Mesothelial cell of epicardium (in vitro differentiated cells): ENCODE data around the gene SART1. TPM values are rescaled to one million over a fixed set of nuclear protein-coding genes. Genes with fewer than 3 reads are reported as not detected.
A peak's percentile ranks its signal among the peaks of the same experiment; 100 is the strongest.

ENCODE experiments used
- DNase-seq, 2 experiments: peaks; one replicate each; pipeline ENCODE4 v3.0.0; 2021; ENCODE audit warnings: low spot score in 2 of 2; ENCODE audit not compliant: unreplicated experiment in 2 of 2
- H3K27ac Mint-ChIP-seq: 2 replicates; pipeline ENCODE4 v1.8.0; 2021; ENCODE audit warnings: mixed read lengths
- H3K27me3 Mint-ChIP-seq: 2 replicates; pipeline ENCODE4 v1.8.0; 2021; ENCODE audit warnings: low read depth, mixed read lengths
- H3K36me3 Mint-ChIP-seq: 2 replicates; pipeline ENCODE4 v1.8.0; 2021; ENCODE audit warnings: mixed read lengths
- H3K4me1 Mint-ChIP-seq: 2 replicates; pipeline ENCODE4 v1.8.0; 2021; ENCODE audit warnings: mixed read lengths
- H3K4me3 Mint-ChIP-seq: 2 replicates; pipeline ENCODE4 v1.8.0; 2021; ENCODE audit warnings: mild to moderate bottlenecking, moderate library complexity, mixed read lengths
- H3K9me3 Mint-ChIP-seq: 2 replicates; pipeline ENCODE4 v1.8.0; 2021; ENCODE audit warnings: mixed read lengths
- total RNA-seq: library from RNA; stranded (reverse); gene quantifications from 3 replicates; pipeline ENCODE4 v1.2.1, GENCODE V29; 2021
- TF ChIP-seq, protein P1 (sequence below): fragments of 200-600 bp; sonication (generic); IDR thresholded peaks from one replicate; pipeline ENCODE4 v1.5.0; 2021; ENCODE audit warnings: antibody characterized with exemption; ENCODE audit not compliant: unreplicated experiment

Gene SART1
- total RNA-seq, 1 donor from 2014 or later = 54.4 TPM

GRCh38 chr11:65962141-65962564 lies 619 bp downstream of the SART1 start:
- H3K4me3 Mint-ChIP-seq = peak overlapping the region; percentile 96
- no peaks in the 10 kb centered on the region for H3K9me3 Mint-ChIP-seq
- H3K36me3 Mint-ChIP-seq = peaks cover 15% of the 10 kb centered on the region
- peaks cover 19% of the 10 kb centered on the region for H3K4me1 Mint-ChIP-seq
- peak overlapping the region; percentile 82 for H3K27ac Mint-ChIP-seq
- peaks cover 2% of the 10 kb centered on the region for H3K27me3 Mint-ChIP-seq
- TF ChIP-seq, protein P1, sequence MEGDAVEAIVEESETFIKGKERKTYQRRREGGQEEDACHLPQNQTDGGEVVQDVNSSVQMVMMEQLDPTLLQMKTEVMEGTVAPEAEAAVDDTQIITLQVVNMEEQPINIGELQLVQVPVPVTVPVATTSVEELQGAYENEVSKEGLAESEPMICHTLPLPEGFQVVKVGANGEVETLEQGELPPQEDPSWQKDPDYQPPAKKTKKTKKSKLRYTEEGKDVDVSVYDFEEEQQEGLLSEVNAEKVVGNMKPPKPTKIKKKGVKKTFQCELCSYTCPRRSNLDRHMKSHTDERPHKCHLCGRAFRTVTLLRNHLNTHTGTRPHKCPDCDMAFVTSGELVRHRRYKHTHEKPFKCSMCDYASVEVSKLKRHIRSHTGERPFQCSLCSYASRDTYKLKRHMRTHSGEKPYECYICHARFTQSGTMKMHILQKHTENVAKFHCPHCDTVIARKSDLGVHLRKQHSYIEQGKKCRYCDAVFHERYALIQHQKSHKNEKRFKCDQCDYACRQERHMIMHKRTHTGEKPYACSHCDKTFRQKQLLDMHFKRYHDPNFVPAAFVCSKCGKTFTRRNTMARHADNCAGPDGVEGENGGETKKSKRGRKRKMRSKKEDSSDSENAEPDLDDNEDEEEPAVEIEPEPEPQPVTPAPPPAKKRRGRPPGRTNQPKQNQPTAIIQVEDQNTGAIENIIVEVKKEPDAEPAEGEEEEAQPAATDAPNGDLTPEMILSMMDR = no peak
- DNase-seq = no peak

DNA sequence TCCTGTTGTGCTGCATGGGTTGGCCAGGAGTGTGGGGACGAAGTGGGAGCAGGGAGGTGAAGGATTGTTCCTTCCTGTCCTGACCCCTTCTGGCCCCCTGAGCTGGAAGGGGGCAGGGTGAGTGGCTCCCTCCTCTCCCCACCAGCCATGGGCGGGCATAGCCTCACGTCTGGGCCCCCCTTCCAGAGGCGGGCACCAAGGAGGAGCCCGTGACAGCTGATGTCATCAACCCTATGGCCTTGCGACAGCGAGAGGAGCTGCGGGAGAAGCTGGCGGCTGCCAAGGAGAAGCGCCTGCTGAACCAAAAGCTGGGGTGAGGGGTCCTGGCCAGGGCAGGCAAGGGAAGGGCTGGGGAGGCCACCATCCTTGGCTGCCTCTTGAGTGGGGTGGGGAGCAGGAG lies 3.4 kb downstream of the SART1 start:
- H3K4me1 Mint-ChIP-seq = peaks cover 19% of the 10 kb centered on the region
- H3K4me3 Mint-ChIP-seq = no peak overlapping the region
- H3K36me3 Mint-ChIP-seq = peaks cover 21% of the 10 kb centered on the region
- no peaks in the 10 kb centered on the region for H3K9me3 Mint-ChIP-seq
- DNase-seq = no peak
- no peak overlapping the region for H3K27ac Mint-ChIP-seq
- no peaks in the 10 kb centered on the region for H3K27me3 Mint-ChIP-seq
- TF ChIP-seq, protein P1 = no peak

DNA sequence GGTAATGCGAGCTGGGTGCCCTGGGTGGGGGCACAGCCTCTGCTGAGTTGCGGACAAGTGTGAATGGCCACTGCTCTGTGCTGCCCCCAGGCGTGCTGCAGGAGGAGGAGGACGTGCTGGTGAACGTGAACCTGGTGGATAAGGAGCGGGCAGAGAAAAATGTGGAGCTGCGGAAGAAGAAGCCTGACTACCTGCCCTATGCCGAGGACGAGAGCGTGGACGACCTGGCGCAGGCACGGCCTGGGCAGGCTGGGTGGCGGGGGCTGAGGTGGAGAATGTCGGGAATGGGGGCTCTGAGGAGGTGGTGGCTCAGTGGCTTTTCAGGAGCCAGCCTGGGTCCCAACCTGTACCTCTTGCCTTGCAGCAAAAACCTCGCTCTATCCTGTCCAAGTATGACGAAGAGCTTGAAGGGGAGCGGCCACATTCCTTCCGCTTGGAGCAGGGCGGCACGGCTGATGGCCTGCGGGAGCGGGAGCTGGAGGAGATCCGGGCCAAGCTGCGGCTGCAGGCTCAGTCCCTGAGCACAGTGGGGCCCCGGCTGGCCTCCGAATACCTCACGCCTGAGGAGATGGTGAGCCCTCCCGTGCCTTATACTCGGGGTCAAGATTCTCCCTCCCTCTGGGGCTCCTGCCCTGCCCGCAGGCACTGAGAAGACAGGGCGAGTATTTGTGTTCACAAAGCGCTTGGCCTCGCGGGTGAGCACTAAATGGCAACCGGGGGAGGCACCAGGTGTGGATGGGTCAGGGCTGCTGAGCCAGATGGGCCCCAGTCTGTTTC lies 4.6 kb downstream of the SART1 start:
- Mint-ChIP-seq H3K4me3 (no peak overlapping the region), H3K9me3 (no peaks in the 10 kb centered on the region), H3K36me3 (peaks cover 28% of the 10 kb centered on the region), H3K4me1 (peaks cover 19% of the 10 kb centered on the region), H3K27me3 (no peaks in the 10 kb centered on the region), H3K27ac (no peak overlapping the region)
- TF ChIP-seq, protein P1 = no peak
- no peak for DNase-seq

DNA sequence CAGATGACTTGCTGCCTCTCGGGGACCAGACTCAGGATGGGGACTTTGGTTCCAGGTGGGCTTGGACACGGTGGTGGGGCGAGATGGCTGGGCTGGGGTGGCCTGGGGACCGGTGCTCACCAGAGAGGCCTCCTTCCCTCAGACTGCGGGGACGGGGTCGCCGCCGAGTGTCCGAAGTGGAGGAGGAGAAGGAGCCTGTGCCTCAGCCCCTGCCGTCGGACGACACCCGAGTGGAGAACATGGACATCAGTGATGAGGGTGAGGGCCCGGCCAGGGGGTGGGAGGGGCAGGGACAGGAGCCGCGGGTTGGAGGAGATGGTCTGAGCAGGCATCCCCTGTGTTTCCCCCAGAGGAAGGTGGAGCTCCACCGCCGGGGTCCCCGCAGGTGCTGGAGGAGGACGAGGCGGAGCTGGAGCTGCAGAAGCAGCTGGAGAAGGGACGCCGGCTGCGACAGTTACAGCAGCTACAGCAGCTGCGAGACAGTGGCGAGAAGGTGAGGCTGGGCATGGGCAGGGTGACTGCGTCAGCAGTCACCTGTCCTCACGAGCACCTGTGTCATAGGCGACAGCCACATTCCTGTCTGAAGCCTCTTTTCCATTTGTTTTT lies 5.9 kb downstream of the SART1 start:
- TF ChIP-seq, protein P1 = no peak
- H3K4me1 Mint-ChIP-seq = peaks cover 13% of the 10 kb centered on the region
- no peaks in the 10 kb centered on the region for H3K27me3 Mint-ChIP-seq
- H3K9me3 Mint-ChIP-seq = no peaks in the 10 kb centered on the region
- H3K36me3 Mint-ChIP-seq = peaks cover 35% of the 10 kb centered on the region
- DNase-seq = no peak
- no peak overlapping the region for H3K4me3 Mint-ChIP-seq
- H3K27ac Mint-ChIP-seq = no peak overlapping the region

- no peak overlapping the region for H3K27ac Mint-ChIP-seq
- no peak for DNase-seq
- H3K4me1 Mint-ChIP-seq = peaks cover 2% of the 10 kb centered on the region
- no peak overlapping the region for H3K4me3 Mint-ChIP-seq
- no peaks in the 10 kb centered on the region for H3K9me3 Mint-ChIP-seq
- peaks cover 44% of the 10 kb centered on the region for H3K36me3 Mint-ChIP-seq
- TF ChIP-seq, protein P1 = no peak
- H3K27me3 Mint-ChIP-seq = no peaks in the 10 kb centered on the region
Observed at GRCh38 chr11:65968600-65969482, 7.3 kb downstream of the SART1 start.
